Right lobe of liver (tissue), 6 donors: ENCODE data around the gene FASTKD1. TPM values are rescaled to one million over a fixed set of nuclear protein-coding genes. Genes with fewer than 3 reads are reported as not detected.
"Not testable (repeated sequence)": the region's sequence is repeated elsewhere in the genome, so short reads cannot be mapped to it uniquely, and the experiment has no call there.

Experiments used
- ATAC-seq, 4 donors: fragments of 200-7000 bp; cut with Tn5 transposase; one replicate each; pipeline ENCODE4 v1.9.1; 2020; ENCODE audit warnings: mild to moderate bottlenecking in 4 of 4, moderate library complexity in 4 of 4
- DNase-seq, 3 donors: peaks; one replicate each; pipeline ENCODE4 v3.0.0-alpha.2; 2020
- H3K27ac ChIP-seq, 3 donors: fragments of 200-600 bp; one replicate each; pipeline ENCODE4 v1.8.0; 2022
- H3K27me3 ChIP-seq, 2 donors: fragments of 200-600 bp; one replicate each; pipeline ENCODE4 v1.8.0; 2022
- H3K36me3 ChIP-seq, 4 donors: fragments of 200-600 bp; sonication (generic) in 1 of 4; one replicate each; pipeline versions ENCODE4 v1.5.1 to v1.8.0; 2017 to 2022; ENCODE audit warnings: control low read depth in 1 of 4
- H3K4me1 ChIP-seq, 4 donors: fragments of 200-600 bp; sonication (generic) in 1 of 4; one replicate each; pipeline versions ENCODE4 v1.5.1 to v1.8.0; 2017 to 2022; ENCODE audit warnings: control low read depth in 1 of 4
- H3K4me3 ChIP-seq, 3 donors: fragments of 200-600 bp; one replicate each; pipeline ENCODE4 v1.8.0; 2022
- H3K9me3 ChIP-seq, 4 donors: fragments of 200-600 bp; sonication (generic) in 1 of 4; one replicate each; pipeline versions ENCODE4 v1.5.1 to v1.8.0; 2017 to 2022; ENCODE audit warnings: control low read depth in 1 of 4
- CTCF ChIP-seq, 4 donors: fragments of 200-600 bp in 3 of 4; fragments of 450-650 bp in 1 of 4; IDR thresholded peaks; one replicate each; pipeline versions ENCODE4 v1.5.1 to v1.8.0; 2016 to 2022; ENCODE audit warnings: antibody characterized with exemption in 4 of 4, mild to moderate bottlenecking in 2 of 4
- POLR2A ChIP-seq: fragments of 450-650 bp; IDR thresholded peaks from one replicate; pipeline ENCODE4 v1.6.1; 2017; ENCODE audit warnings: antibody characterized with exemption, mild to moderate bottlenecking
- WGBS: methylation state at CpG from one replicate; pipeline ENCODE4 v1.1.6; 2018; ENCODE audit warnings: low coverage, low lambda C conversion rate; ENCODE audit not compliant: insufficient coverage; ENCODE audit errors: missing lambda C conversion rate; 5-methylcytosine and 5-hydroxymethylcytosine counted together
- intact Hi-C, 2 donors: fragments of 100-400 bp; cut with DNase I; formaldehyde crosslinking; loops; one replicate each; pipeline versions ENCODE4 v1.11.2 to v1.14.1; 2022
- total RNA-seq, 6 experiments: library from RNA; depleted of rRNA in 2 of 6; stranded (reverse); fragments of >200 nt in 2 of 6; fragmentation: NEBNext Ultra II Directional in 3 of 6; extraction: Animal tissue kit (Norgen Biotek cat#: 25700) in 3 of 6; gene quantifications; one replicate each; pipeline versions ENCODE4 v1.1.0 to v1.2.4, GENCODE V29; 2016 to 2023
- donor health status: DM: no; HTN: yes; CAD: no.
- donor health status: DM: no; HTN: no; CAD: no.
- donor health status: DM: no; HTN: no; CAD: no.
- donor health status: DM: no; HTN: yes; CAD: no.
- donor health status: DM: no; HTN: yes; CAD: no.

The FASTKD1 gene
- total RNA-seq, 6 experiments from 2014 or later, result 11.6 to 21.1 (median 13.4) TPM

DNA sequence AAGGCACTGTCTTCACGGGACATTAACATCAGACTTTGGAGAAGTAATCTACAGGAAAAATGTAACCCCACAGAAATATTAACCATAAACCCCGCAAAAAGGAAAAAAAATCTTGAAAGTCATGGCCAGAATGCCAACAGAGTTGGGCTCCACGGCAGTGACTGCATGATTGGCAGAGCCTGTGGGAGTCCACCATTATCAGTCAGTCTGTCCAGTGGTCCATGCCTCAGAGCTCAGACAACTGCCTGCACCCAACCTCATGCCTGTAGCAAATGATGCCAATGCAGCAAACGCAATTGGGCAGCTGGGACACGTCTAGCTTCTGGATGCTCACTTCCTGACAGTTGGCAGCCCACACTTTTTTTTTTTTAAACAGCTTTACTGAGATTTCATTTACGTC lies 5.4 kb upstream of the FASTKD1 start:
- Histone ChIP-seq H3K4me1 (no peaks in the 10 kb centered on the region), H3K36me3 (no peaks in the 10 kb centered on the region), H3K9me3 (no peaks in the 10 kb centered on the region), H3K27ac (no peak overlapping the region), H3K27me3 (no peaks in the 10 kb centered on the region), H3K4me3 (no peak overlapping the region)
- DNase-seq (no peak), ATAC-seq (no peak)
- 53% methylated on average over 5 of the region's 6 CpGs for WGBS
- TF ChIP-seq CTCF (IDR thresholded peaks at IDR 0.05) (no peak), POLR2A (no peak)
- intact Hi-C loops, result no loop called here

GRCh38 chr2:169575264-169575663 lies 1.6 kb upstream of the FASTKD1 start:
- H3K4me3 ChIP-seq, H3K27ac ChIP-seq, DNase-seq, H3K4me1 ChIP-seq, ATAC-seq, H3K27me3 ChIP-seq, intact Hi-C loops, H3K9me3 ChIP-seq, H3K36me3 ChIP-seq: not testable (repeated sequence)
- no CpG with 5 or more reads among the region's 36 CpGs for WGBS

DNA sequence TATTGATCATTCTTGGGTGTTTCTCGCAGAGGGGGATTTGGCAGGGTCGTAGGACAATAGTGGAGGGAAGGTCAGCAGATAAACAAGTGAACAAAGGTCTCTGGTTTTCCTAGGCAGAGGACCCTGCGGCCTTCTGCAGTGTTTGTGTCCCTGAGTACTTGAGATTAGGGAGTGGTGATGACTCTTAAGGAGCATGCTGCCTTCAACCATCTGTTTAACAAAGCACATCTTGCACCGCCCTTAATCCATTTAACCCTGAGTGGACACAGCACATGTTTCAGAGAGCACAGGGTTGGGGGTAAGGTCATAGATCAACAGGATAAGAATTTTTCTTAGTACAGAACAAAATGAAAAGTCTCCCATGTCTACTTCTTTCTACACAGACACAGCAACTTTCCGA lies 874 bp upstream of the FASTKD1 start:
- WGBS, result 63% methylated on average over 5 of the region's 5 CpGs
- H3K9me3 ChIP-seq, result not testable (repeated sequence)

DNA sequence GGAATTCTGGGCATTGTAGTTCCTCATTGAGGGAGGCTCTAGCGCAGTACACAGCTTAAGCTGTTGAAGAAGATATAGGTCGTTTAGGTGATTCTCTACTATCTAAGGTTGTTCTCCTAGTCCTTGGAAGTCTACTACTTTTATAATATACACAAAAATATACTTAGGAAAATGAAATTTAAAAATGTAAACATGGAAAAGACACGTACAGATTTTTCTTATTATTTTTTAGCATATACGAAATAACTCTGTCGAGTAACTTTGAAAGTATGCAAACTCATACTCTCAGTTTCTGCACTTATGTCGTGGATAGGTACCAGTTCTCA lies 272 bp upstream of the FASTKD1 start:
- DNase-seq, result no peak
- peaks cover 0 to 8% (median 0%) of the 10 kb centered on the region in 4 donors for H3K4me1 ChIP-seq
- TF ChIP-seq CTCF (IDR thresholded peaks at IDR 0.05) (no peak), POLR2A (no peak)
- peak overlapping the region in 2 of 3 donors; percentile 83 to 89 for H3K4me3 ChIP-seq
- ATAC-seq, result no peak
- H3K36me3 ChIP-seq, result no peaks in the 10 kb centered on the region
- no peaks in the 10 kb centered on the region for H3K27me3 ChIP-seq
- 31% methylated on average over 6 of the region's 6 CpGs for WGBS
- H3K9me3 ChIP-seq, result no peaks in the 10 kb centered on the region
- intact Hi-C loops, result no loop called here
- H3K27ac ChIP-seq, result no peak overlapping the region

More for the DNA sequence above, 874 bp upstream of the FASTKD1 start:
- H3K27ac ChIP-seq, H3K36me3 ChIP-seq, ATAC-seq, H3K4me1 ChIP-seq, DNase-seq, H3K27me3 ChIP-seq, intact Hi-C loops, H3K4me3 ChIP-seq: not testable (repeated sequence)

DNA sequence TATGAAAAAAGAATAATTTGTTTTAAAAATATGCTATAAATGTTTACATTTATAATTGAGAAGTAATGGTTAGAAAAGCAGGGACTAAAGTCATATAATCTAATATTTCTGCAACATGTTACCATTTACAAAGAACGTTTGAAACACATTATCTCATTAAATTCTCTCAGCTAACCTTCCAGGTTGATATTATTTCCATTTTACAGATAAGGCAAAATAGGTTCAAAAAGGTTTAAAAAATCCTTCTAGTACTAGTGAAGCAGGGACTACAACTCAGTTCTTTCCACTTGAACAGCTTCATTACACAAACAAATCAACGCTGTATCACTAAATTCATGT lies 875 bp downstream of the FASTKD1 start:
- ATAC-seq, result no peak
- Histone ChIP-seq H3K27me3 (no peaks in the 10 kb centered on the region), H3K4me1 (peaks cover 0 to 8% (median 0%) of the 10 kb centered on the region in 4 donors), H3K4me3 (peak overlapping the region; percentile 64 to 89 (median 83)), H3K36me3 (no peaks in the 10 kb centered on the region), H3K27ac (peak overlapping the region in 1 of 3 donors; percentile 61), H3K9me3 (no peaks in the 10 kb centered on the region)
- intact Hi-C loops, result no loop called here
- TF ChIP-seq CTCF (IDR thresholded peaks at IDR 0.05) (no peak), POLR2A (no peak)
- WGBS, result 8% methylated on average over 2 of the region's 2 CpGs
- DNase-seq, result no peak

- H3K27ac ChIP-seq, result no peak overlapping the region
- H3K36me3 ChIP-seq, result no peaks in the 10 kb centered on the region
- no peaks in the 10 kb centered on the region for H3K9me3 ChIP-seq
- H3K27me3 ChIP-seq, result no peaks in the 10 kb centered on the region
- intact Hi-C loops, result no loop called here
- DNase-seq, result no peak
- ATAC-seq, result no peak
- TF ChIP-seq POLR2A, result no peak
- TF ChIP-seq CTCF (IDR thresholded peaks at IDR 0.05), result no peak
- no peak overlapping the region for H3K4me3 ChIP-seq
- peaks cover 0 to 8% (median 0%) of the 10 kb centered on the region in 4 donors for H3K4me1 ChIP-seq
- WGBS, result 65% methylated on average over 1 of the region's 1 CpG
Measured at GRCh38 chr2:169572189-169572588, 1.5 kb downstream of the FASTKD1 start.
